ENCODE results near the gene DPAGT1.

GRCh38 chr11:119085437-119085847, 16.2 kb downstream of the DPAGT1 start:
- no peak for TF ChIP-seq CTCF (conservative IDR thresholded peaks at IDR 0.05)
- no peak for TF ChIP-seq EZH2 (IDR thresholded peaks at IDR 0.05; ENCODE audit: low read depth)

Measured in PC-9 (cell line).